Islet of Langerhans (tissue), 1 donor: ENCODE measurements around the gene MPP1.

ENCODE experiments used
- FAIRE-seq: peaks from one replicate; lab custom pipeline; 2011; peaks lifted over from hg19 to GRCh38; lab: Jason Lieb, UNC

The MPP1 gene

GRCh38 chrX:154812341-154813101, 7.2 kb upstream of the MPP1 start:
- no peak for FAIRE-seq

- FAIRE-seq, result no peak
Measured at GRCh38 chrX:154809939-154810665, 4.8 kb upstream of the MPP1 start.

- FAIRE-seq, result no peak
Measured at GRCh38 chrX:154806837-154807501, 1.7 kb upstream of the MPP1 start.

GRCh38 chrX:154805696-154806091, 409 bp upstream of the MPP1 start:
- no peak for FAIRE-seq

DNA sequence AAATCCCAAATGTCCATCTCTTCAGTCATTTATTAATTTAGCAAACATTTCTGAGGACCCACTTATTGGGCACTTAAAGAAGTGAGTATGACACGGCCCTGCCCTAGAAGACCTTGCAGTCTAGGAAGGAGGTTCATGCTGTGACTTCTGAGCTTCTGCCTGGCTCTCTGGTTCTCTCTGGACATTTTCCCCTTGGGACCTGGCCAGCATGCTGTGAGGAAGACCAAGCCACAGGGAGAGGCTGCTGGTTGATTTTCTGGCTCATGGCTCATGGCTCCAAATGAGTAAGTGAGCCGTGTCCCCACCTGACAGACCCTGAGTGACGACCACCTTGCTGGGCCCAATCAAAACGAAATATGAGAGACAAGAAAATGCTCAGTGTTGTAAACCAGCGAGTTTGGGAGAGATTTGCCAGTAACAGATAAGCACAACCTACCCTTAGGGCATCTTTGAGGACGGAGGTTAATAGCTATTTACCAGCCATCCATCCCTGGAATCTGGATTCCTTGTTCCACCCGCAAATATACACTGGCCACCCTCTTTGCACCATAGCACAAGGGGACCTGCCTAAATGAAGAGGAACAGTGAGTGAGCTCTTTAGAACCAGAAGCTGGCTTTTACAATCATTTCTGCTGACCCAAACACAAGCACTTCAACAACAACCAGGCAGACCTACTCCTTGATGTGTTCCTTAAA, 876 bp downstream of the MPP1 start:
- no peak for FAIRE-seq

DNA sequence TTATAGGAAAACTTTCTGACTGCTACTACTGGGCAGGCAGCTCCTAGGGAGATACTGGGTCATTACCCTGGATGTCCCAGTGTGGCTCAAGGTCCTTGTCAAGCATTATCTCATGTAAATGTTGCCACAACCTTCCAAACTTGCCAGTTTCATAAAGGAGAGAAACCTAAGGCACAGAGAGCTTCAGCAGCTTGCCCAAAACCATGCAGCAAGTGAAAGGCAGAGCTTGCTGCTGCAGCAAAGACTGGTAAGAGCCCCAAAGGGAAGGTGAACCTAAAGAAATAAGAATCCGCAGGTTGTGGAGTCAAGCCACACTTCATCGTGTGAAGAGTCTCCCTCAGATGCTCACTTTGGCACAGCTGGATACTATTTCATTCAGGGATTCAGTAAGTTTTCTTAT, 2.3 kb downstream of the MPP1 start:
- FAIRE-seq, result no peak

DNA sequence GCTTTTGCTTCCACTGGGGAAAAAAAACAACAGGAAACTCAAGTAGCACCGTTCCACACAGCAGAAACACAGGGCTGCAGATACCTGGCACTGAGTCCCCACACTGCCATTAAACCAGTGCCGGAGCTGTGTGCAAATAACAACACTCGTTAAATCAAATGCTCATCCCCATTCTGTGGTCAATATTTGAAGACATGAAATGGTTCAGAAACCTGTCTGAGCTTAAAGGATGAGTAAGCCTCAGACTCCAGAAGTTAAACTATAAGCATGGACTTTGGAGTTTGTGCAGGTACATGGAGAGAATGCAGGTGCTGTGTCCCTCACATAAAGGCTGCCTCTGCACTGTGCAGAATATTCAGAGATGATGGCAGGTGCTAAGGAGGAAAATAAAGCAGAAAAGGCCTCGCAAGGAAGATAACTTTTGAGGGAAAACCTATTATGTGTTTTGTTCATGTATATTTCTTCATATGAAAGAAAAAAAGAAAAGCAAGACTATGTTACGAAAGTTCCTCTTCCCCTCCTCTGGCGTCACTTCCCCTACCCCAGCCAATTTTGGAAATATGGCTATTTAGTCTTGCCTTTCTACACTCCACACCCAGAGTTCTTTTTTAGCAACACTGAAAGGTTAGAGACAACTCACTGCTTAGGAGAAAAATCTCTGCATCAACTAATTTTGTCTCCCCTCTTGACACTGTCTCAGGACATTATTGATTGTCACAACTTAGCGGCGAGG, 4.6 kb downstream of the MPP1 start:
- no peak for FAIRE-seq

GRCh38 chrX:154799556-154800348, 5.5 kb downstream of the MPP1 start:
- FAIRE-seq, result peak; percentile 88

DNA sequence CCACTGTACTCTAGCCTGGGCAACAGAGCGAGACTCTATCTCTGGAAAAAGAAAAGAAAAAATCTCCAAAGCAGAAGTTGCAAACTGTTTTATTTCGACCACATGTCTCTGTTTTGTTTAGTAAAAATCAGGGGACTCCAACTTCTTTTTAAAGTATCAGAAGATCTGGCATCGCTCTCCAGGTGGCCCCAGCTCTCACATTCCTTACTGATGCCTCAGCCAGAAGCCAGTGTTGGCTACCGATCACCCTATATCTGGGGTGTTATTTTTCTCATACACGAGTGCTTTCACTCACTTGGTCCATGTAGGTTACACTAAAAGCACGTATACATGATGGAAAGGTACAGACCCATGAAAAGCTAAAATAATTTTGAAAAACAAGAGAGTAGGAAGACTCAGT, 8.3 kb downstream of the MPP1 start:
- no peak for FAIRE-seq

GRCh38 chrX:154795016-154795415, 10.3 kb downstream of the MPP1 start:
- FAIRE-seq, result peak; percentile 80

- peak; percentile 62 for FAIRE-seq
Measured at GRCh38 chrX:154793084-154793795, 12.0 kb downstream of the MPP1 start.

DNA sequence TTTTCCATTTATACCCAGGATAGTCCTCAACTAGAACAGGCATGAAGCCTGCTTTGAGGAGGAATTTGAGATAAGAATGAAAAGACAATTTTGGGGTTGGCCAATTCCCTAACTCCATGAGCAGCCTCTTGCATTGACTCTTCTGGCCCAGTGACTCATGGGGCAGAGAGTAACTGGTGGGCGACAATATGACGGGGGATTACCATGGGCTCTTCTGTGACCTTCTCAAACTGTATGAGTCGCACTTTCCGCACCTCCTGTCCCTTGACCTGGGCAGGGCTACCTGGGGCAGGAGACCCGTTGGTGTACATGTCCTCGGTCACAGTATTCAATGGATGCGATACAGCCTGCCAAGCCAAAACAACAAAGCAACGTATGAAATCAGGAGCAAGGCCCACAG, 13.3 kb downstream of the MPP1 start:
- FAIRE-seq, result no peak

DNA sequence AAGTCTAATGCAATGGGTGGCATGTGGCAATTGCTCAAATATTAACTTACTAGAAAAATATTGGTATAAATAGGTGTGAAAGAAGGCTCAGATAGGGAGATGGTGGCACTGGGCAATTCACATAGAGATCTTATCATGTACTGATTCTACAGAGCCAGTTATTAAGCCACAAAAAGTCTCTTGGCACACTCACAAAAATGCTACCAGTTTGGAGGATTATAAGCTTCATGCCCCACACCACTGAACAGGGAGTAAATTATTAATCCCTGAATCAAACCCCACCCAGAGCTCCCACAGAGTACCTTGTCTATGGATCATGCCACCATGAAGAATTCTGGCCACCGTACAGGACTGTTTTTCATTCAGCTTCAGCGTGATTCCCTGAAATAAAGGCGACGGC, 13.8 kb downstream of the MPP1 start:
- no peak for FAIRE-seq

GRCh38 chrX:154785716-154786115, 19.6 kb downstream of the MPP1 start:
- FAIRE-seq, result no peak

- no peak for FAIRE-seq
Measured at GRCh38 chrX:154784149-154784995, 20.9 kb downstream of the MPP1 start.

- no peak for FAIRE-seq
Measured at GRCh38 chrX:154780968-154781367, 24.3 kb downstream of the MPP1 start.

GRCh38 chrX:154779261-154779660, 26.0 kb downstream of the MPP1 start:
- FAIRE-seq, result no peak

- FAIRE-seq, result no peak
Measured at GRCh38 chrX:154776753-154777152, 28.5 kb downstream of the MPP1 start.
